ENCODE data around the gene TSHZ2.

GRCh38 chr20:53104884-53105283 lies 132.7 kb downstream of the TSHZ2 start:
- TF ChIP-seq, protein P1, sequence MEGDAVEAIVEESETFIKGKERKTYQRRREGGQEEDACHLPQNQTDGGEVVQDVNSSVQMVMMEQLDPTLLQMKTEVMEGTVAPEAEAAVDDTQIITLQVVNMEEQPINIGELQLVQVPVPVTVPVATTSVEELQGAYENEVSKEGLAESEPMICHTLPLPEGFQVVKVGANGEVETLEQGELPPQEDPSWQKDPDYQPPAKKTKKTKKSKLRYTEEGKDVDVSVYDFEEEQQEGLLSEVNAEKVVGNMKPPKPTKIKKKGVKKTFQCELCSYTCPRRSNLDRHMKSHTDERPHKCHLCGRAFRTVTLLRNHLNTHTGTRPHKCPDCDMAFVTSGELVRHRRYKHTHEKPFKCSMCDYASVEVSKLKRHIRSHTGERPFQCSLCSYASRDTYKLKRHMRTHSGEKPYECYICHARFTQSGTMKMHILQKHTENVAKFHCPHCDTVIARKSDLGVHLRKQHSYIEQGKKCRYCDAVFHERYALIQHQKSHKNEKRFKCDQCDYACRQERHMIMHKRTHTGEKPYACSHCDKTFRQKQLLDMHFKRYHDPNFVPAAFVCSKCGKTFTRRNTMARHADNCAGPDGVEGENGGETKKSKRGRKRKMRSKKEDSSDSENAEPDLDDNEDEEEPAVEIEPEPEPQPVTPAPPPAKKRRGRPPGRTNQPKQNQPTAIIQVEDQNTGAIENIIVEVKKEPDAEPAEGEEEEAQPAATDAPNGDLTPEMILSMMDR (IDR thresholded peaks at IDR 0.05 in 4 of 5, conservative IDR thresholded peaks at IDR 0.05 in 1 of 5) = no peak
- no peak for TF ChIP-seq POLR2A (IDR thresholded peaks at IDR 0.05)
